Measurements from ENCODE around the gene CISH.

CISH gene

DNA sequence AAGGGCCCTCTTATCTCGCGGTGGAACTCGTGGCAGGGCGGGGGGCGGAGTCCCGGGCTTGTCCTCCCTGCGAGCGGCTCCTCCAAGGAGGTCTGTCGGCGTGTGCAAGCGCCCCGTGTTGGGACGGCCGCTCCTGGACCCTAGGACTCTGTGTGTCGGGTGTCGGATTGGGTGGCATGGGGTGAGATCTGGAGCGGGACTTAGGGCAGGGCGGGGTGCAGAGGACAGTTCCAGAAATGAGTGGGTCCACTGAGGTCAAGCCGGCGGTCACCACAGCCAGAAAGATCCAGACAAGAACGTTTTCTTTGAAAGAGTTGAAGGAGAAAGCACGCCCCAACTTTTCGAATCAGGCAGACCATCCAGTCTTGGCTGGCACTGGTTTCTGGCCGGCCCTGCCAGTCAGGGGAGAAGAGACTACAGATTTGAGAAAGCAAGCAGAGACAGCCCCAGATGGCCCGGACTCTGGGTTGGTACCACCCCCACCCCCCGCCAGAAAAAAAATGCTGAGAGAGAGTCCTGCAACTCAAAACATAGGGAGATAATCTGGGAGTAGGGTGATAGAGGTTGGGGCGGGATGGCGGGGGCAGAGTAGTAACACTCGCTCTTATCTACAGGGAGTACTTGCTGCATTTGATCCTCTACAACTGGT is 784 bp upstream of the CISH start:
- no peak for DNase-seq

DNA sequence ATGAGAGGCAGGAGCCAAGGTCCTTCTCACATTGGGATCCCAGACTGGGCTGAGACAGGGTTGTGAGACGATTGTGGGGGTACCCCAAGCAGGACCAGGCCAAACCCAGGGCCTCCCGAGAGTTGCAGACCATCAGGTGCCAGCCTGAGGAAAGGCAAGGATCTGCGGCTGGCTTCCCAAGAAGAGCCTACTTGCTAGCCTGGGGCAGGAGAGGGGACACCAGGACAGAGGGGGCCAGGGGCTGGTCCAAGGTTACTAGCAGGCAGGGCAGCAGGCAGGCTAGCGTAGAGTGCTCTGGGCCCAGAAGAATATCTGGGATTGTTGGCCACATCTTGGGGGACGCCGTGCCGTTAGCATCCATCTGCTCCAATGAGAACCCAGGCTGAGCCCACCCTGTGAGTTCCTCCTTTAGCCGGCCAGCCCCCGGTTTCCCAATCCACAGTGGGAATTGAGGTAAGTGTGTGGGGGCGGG is 546 bp downstream of the CISH start:
- DNase-seq, result no peak

GRCh38 chr3:50610181-50610971 is 1.2 kb downstream of the CISH start:
- no peak for DNase-seq

- DNase-seq, result no peak
Measured at GRCh38 chr3:50609763-50610085, 1.9 kb downstream of the CISH start.

- no peak for DNase-seq
Measured at GRCh38 chr3:50609071-50609762, 2.4 kb downstream of the CISH start.

GRCh38 chr3:50608278-50608677 is 3.3 kb downstream of the CISH start:
- no peak for DNase-seq

- DNase-seq, result no peak
Measured at GRCh38 chr3:50607271-50608091, 4.1 kb downstream of the CISH start.

DNA sequence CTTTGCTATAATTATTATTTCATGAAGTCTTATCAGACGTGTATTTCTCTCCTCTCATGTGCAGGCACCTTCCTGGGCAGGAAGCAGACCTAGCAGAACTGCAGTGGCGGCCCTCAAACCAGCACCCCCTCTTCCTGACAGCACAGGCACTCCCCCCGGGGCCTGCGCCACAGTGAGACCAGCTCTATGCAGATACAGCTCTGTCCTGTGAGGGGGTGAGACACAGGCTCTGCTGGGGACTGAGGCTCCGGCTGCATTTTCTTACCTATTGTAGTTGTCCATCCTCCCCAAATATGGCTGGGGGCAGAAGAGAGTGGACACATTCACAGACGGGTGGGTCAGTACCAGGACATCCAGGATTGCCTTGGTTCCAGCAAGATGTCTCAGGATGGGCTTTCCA is 5.0 kb downstream of the CISH start:
- peak; percentile 34 to 60 for DNase-seq

GRCh38 chr3:50605901-50606326 is 5.7 kb downstream of the CISH start:
- peak in 1 of 2 donors; percentile 24 for DNase-seq

- peak in 1 of 2 donors; percentile 65 for DNase-seq
Measured at GRCh38 chr3:50604628-50605588, 6.7 kb downstream of the CISH start.

GRCh38 chr3:50604110-50604621 is 7.4 kb downstream of the CISH start:
- no peak for DNase-seq

GRCh38 chr3:50603261-50604109 is 8.1 kb downstream of the CISH start:
- DNase-seq, result no peak

DNA sequence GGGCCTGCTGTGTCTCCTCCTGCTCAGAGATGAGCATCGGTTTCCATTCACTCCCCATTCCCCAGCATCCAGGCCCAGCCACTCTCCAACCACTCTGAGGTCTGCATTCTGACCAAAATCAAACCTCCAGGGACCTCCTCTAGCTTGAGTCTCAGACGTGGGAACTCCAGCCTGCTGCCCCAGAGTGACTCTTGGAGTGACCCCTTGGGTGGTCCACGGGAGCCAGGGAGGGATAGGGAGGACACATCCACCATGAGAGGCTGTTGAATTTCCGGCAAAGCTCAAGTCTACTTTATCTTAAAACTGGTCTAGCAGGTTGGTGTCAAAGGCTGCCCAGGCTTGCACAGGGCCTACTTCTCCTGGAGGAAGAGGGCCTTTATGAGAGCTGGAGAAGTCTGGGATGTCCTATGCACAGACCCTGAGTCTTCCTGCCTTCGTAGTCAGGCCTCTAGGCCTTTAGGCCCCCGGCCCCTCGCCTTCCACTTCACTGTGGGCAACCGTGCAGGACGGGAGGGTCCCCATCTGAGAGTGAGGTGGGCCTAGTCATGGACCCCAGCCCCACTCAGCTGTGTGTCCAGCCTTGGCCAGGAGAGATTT is 8.9 kb downstream of the CISH start:
- DNase-seq, result no peak

GRCh38 chr3:50600841-50601591 is 10.6 kb downstream of the CISH start:
- peak; percentile 92 to 94 for DNase-seq

- no peak for DNase-seq
Measured at GRCh38 chr3:50600141-50600753, 11.3 kb downstream of the CISH start.

DNA sequence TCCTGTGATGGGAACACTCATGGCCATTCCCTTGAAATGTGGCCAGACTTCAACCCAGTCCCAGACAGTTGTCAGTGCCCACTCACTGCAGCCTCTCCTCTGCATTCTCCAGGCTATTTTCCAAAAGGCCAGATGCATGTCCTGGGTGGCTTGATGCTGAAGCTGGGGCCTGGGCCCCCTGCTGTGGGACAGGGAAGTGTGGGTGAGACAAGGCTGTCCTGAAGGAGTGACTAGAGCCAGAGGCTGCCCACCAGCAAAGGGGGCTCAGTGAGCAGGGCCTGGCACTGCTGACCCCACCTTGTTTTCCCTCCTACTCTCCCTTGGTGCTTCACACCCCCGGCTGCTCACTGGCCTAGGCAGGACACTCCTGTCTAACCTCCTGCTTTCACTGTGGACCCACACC is 11.9 kb downstream of the CISH start:
- no peak for DNase-seq

DNA sequence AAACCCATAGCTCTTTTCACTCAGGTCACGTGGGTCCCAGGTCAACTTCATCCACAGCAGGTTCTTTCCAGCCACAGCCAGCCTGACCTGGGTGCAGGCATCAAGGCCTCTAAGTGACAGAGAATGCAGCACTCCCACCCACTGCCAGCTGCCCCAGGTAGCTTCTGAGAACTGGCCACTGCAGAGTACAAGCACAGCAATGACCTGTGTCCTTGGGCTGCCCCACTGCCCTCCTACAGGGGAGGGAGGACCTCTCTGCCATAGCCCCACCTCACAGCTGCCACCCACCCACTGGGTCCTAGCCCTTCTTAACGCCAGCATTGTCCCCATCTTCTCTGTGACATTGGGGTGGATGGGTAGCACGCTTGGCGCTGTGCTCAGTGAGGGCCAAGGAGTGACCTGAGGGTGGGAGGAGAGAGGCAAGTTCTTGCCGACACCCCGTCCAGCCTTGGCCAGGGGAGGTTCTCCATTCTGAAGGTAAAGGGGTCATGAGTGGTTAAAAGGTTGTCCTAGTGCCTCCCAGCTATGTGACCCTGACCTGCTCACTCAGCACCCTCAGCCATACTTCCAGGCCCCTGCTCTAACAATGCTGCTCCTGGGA is 12.4 kb downstream of the CISH start:
- no peak for DNase-seq

DNA sequence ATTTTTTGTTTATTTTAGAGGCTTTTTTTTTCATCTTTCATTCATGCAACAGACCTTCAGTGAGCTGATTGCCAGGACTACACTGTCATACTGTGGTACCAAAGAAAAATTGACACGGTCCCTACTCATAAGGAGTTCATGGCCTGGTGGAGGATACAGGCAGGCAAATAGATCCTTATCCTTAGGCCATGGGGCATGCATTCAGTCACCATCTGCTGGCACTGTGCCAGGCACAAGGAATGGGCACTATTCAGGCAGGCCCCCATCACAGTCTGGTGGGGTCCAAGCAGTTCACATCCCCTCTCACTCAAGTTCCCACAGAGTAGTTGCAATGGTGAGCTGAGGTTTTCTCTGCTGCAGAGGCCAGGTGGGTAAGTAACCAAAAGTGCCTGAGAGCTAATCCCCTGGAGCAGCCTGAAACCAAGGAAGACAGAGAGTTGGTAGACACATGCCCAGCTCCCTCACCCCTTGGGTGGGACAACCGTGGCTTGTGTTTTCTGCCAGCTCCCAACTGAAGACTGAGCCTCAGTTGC is 17.3 kb downstream of the CISH start:
- no peak for DNase-seq
